ENCODE results near the gene ACER2. TPM values are rescaled to one million over a fixed set of nuclear protein-coding genes. Genes with fewer than 3 reads are reported as not detected.

The ACER2 gene
- total RNA-seq, 1 experiment from 2014 or later, result 8.8 TPM

GRCh38 chr9:19470567-19470966 lies 61.8 kb downstream of the ACER2 start (continued):
- no peak for TF ChIP-seq ETV6 (CRISPR knock-in tag; IDR thresholded peaks at IDR 0.05)
- TF ChIP-seq IRF2 (CRISPR knock-in tag; IDR thresholded peaks at IDR 0.05; ENCODE audit: borderline replicate concordance, low read depth), result no peak
- no peak for TF ChIP-seq GTF2I (CRISPR knock-in tag; conservative IDR thresholded peaks at IDR 0.05)
- no peak for TF ChIP-seq ZNF671 (CRISPR knock-in tag; IDR thresholded peaks at IDR 0.05)
- TF ChIP-seq EMX1 (CRISPR knock-in tag; IDR thresholded peaks at IDR 0.05), result no peak
- TF ChIP-seq, protein P1, sequence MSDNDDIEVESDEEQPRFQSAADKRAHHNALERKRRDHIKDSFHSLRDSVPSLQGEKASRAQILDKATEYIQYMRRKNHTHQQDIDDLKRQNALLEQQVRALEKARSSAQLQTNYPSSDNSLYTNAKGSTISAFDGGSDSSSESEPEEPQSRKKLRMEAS (CRISPR knock-in tag; IDR thresholded peaks at IDR 0.05), result no peak

DNA sequence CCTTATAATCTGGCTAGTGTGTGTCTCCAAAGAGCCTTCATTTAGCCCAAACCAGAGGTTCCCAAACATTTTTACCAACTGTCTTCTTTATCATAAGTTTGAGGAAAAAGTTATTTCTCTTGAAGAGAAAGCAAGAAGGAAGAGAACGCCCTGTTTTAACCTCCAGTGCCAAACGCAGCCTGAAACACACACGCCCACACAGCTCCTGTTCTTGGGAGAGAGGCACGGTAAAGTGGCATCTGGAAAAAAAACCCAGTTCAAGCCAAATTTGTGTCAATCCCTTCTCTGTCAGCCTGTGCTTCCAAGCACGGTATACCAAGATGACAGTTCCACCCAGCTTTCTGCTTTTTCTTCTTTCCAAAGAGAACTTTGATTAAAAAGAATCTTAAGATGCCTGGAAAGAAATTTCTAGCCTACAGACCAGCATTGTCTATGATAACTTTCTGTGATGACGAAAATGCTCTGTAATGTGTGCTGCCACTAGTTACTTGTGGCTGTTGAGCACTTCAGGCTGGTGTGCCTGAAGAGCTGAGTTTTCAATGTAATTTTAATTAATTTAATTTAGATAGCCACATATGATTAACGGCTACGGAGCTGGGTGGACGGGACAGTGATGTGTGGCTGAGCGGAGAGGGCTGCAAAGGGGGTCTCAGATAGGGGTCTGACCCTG lies 62.3 kb downstream of the ACER2 start:
- ChIA-PET CTCF (interaction anchor here (0.6 to 1.6 kb wide), 9 partner anchors 11 to 451 kb away, joined by 3 to 13 read pairs (median 3); no protein-coding TSS in a partner anchor), POLR2A (no interaction called here)
- no peak for ATAC-seq
- TF ChIP-seq ARID4B (CRISPR knock-in tag; IDR thresholded peaks at IDR 0.05; ENCODE audit: borderline replicate concordance) (no peak), KAT7 (CRISPR knock-in tag; IDR thresholded peaks at IDR 0.05; ENCODE audit: borderline replicate concordance) (no peak), NFE2L1 (CRISPR knock-in tag; IDR thresholded peaks at IDR 0.05) (no peak), ZNF317 (CRISPR knock-in tag; IDR thresholded peaks at IDR 0.05; ENCODE audit: borderline replicate concordance, low read depth) (no peak), RELA (CRISPR knock-in tag; IDR thresholded peaks at IDR 0.05; ENCODE audit: borderline replicate concordance) (no peak), ZNF512 (CRISPR knock-in tag; IDR thresholded peaks at IDR 0.05; ENCODE audit: borderline replicate concordance) (no peak), MXD4 (CRISPR knock-in tag; IDR thresholded peaks at IDR 0.05; ENCODE audit: borderline replicate concordance) (no peak), ZNF396 (CRISPR knock-in tag; IDR thresholded peaks at IDR 0.05; ENCODE audit: borderline replicate concordance) (no peak), OVOL2 (CRISPR knock-in tag; IDR thresholded peaks at IDR 0.05; ENCODE audit: borderline replicate concordance) (no peak)
- peaks cover 4% of the 10 kb centered on the region for H3K4me1 Mint-ChIP-seq
- no peaks in the 10 kb centered on the region for H3K9me3 Mint-ChIP-seq
- no peaks in the 10 kb centered on the region; the same call in 1 of the 2 replicates for H3K27me3 Mint-ChIP-seq (ENCODE audit: low read depth)
- no peaks in the 10 kb centered on the region for H3K36me3 Mint-ChIP-seq
- H3K27ac Mint-ChIP-seq, result no peak overlapping the region
- H3K4me3 Mint-ChIP-seq, result no peak overlapping the region
- no peak for DNase-seq (ENCODE audit: low spot score)

DNA sequence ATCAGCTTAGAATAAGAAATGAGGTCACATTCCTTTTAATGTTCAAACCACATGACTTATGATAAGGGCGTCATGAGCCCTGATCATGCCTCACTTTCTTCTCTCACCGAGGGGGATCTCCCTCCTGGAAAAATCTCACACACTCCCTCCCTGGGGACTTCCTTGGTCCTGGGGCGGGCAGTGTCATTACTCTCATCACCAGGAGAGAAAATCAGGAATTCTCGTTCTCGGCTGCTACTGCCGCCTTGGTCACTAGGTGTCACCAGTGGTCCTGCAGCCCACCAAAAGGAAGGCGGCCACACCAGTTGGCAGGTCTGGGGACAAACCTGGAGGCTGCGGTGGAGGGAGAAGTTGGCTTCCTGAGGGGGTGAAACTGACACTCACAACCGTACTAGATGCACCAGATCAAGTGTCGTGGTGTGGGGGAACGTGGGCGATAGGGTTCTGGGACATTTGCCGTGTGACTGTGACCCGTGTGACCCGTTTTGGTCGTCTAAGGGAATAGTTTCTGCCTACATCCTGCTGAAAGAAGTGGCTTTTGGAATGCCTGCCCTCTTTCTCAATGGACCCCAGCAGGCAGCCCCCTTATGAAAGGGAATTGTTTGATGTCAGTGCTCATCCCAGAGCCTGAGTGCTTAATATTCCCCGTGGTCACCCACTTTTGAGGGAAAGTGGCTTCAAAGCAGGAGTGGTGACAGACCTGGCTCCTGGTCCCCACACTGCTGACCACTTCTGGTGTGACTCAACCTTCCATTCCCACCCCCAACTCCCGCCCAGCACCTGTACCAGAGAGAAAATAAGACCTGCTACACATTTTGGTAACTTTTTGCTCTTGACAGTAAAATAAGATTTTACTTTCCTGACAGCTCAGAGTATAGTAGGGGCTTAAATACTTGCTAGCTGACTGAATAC lies 63.2 kb downstream of the ACER2 start:
- ATAC-seq (peak; percentile 96), DNase-seq (ENCODE audit: low spot score) (peak; percentile 80)
- ChIA-PET CTCF (interaction anchor here (0.6 to 1.6 kb wide), 10 partner anchors 10 to 1188 kb away, joined by 3 to 13 read pairs (median 3); no protein-coding TSS in a partner anchor), POLR2A (no interaction called here)
- no peaks in the 10 kb centered on the region for H3K36me3 Mint-ChIP-seq
- no peak for TF ChIP-seq FOXK1 (CRISPR knock-in tag; IDR thresholded peaks at IDR 0.05)
- TF ChIP-seq, protein P2, sequence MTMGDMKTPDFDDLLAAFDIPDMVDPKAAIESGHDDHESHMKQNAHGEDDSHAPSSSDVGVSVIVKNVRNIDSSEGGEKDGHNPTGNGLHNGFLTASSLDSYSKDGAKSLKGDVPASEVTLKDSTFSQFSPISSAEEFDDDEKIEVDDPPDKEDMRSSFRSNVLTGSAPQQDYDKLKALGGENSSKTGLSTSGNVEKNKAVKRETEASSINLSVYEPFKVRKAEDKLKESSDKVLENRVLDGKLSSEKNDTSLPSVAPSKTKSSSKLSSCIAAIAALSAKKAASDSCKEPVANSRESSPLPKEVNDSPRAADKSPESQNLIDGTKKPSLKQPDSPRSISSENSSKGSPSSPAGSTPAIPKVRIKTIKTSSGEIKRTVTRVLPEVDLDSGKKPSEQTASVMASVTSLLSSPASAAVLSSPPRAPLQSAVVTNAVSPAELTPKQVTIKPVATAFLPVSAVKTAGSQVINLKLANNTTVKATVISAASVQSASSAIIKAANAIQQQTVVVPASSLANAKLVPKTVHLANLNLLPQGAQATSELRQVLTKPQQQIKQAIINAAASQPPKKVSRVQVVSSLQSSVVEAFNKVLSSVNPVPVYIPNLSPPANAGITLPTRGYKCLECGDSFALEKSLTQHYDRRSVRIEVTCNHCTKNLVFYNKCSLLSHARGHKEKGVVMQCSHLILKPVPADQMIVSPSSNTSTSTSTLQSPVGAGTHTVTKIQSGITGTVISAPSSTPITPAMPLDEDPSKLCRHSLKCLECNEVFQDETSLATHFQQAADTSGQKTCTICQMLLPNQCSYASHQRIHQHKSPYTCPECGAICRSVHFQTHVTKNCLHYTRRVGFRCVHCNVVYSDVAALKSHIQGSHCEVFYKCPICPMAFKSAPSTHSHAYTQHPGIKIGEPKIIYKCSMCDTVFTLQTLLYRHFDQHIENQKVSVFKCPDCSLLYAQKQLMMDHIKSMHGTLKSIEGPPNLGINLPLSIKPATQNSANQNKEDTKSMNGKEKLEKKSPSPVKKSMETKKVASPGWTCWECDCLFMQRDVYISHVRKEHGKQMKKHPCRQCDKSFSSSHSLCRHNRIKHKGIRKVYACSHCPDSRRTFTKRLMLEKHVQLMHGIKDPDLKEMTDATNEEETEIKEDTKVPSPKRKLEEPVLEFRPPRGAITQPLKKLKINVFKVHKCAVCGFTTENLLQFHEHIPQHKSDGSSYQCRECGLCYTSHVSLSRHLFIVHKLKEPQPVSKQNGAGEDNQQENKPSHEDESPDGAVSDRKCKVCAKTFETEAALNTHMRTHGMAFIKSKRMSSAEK (CRISPR knock-in tag; IDR thresholded peaks at IDR 0.05; ENCODE audit: borderline replicate concordance), result 0 out of 2 replicates have a peak, but pooled peaks have one; percentile 22
- TF ChIP-seq MYBL2 (CRISPR knock-in tag; IDR thresholded peaks at IDR 0.05), result no peak
- TF ChIP-seq, protein P3, sequence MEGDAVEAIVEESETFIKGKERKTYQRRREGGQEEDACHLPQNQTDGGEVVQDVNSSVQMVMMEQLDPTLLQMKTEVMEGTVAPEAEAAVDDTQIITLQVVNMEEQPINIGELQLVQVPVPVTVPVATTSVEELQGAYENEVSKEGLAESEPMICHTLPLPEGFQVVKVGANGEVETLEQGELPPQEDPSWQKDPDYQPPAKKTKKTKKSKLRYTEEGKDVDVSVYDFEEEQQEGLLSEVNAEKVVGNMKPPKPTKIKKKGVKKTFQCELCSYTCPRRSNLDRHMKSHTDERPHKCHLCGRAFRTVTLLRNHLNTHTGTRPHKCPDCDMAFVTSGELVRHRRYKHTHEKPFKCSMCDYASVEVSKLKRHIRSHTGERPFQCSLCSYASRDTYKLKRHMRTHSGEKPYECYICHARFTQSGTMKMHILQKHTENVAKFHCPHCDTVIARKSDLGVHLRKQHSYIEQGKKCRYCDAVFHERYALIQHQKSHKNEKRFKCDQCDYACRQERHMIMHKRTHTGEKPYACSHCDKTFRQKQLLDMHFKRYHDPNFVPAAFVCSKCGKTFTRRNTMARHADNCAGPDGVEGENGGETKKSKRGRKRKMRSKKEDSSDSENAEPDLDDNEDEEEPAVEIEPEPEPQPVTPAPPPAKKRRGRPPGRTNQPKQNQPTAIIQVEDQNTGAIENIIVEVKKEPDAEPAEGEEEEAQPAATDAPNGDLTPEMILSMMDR (IDR thresholded peaks at IDR 0.05), result peak; percentile 65
- H3K4me3 Mint-ChIP-seq, result no peak overlapping the region
- H3K27ac Mint-ChIP-seq, result no peak overlapping the region
- H3K4me1 Mint-ChIP-seq, result peaks cover 4% of the 10 kb centered on the region
- no peaks in the 10 kb centered on the region for H3K9me3 Mint-ChIP-seq
- no peaks in the 10 kb centered on the region; the same call in 1 of the 2 replicates for H3K27me3 Mint-ChIP-seq (ENCODE audit: low read depth)
